ENCODE data around the gene UROS.

The UROS gene

GRCh38 chr10:125808047-125808446, 15.0 kb downstream of the UROS start:
- TF ChIP-seq CTCF (IDR thresholded peaks at IDR 0.05; ENCODE audit: control extremely low read depth, extremely low read depth, low read depth, missing control alignments): no peak
- no peak for DNase-seq (ENCODE audit: extremely low spot score)
- ChIA-PET CTCF (interaction anchor here (1.1 to 1.6 kb wide), 4 partner anchors 9 to 110 kb away, joined by 3 to 5 read pairs (median 3); no protein-coding TSS in a partner anchor), POLR2A (interaction anchor here (0.5 kb wide), 1 partner anchor 191 kb away, joined by 5 read pairs; no protein-coding TSS in a partner anchor)

GRCh38 chr10:125802739-125803138, 20.3 kb downstream of the UROS start:
- POLR2A ChIA-PET: no interaction called here
- DNase-seq (ENCODE audit: extremely low spot score): no peak
- TF ChIP-seq CTCF (IDR thresholded peaks at IDR 0.05; ENCODE audit: control extremely low read depth, extremely low read depth, low read depth, missing control alignments): no peak
- CTCF ChIA-PET: interaction anchor here (1.8 to 2.2 kb wide), 2 partner anchors 12 to 18 kb away, joined by 3 to 7 read pairs; no protein-coding TSS in a partner anchor

- ChIA-PET POLR2A (no interaction called here), CTCF (interaction anchor here (1.8 to 2.2 kb wide), 2 partner anchors 12 to 18 kb away, joined by 3 to 7 read pairs; no protein-coding TSS in a partner anchor)
- no peak for TF ChIP-seq CTCF (IDR thresholded peaks at IDR 0.05; ENCODE audit: control extremely low read depth, extremely low read depth, low read depth, missing control alignments)
- DNase-seq (ENCODE audit: extremely low spot score): no peak
Observed at GRCh38 chr10:125802131-125802530, 20.9 kb downstream of the UROS start.

- ChIA-PET CTCF (interaction anchor here (1.8 to 2.2 kb wide), 2 partner anchors 13 to 17 kb away, joined by 3 to 7 read pairs; no protein-coding TSS in a partner anchor), POLR2A (no interaction called here)
- no peak for DNase-seq (ENCODE audit: extremely low spot score)
- TF ChIP-seq CTCF (IDR thresholded peaks at IDR 0.05; ENCODE audit: control extremely low read depth, extremely low read depth, low read depth, missing control alignments): no peak
Observed at GRCh38 chr10:125801574-125801973, 21.5 kb downstream of the UROS start.

GRCh38 chr10:125799451-125800182, 23.4 kb downstream of the UROS start:
- ChIA-PET CTCF (interaction anchor here (3.3 kb wide), 1 partner anchor 15 kb away, joined by 10 read pairs; no protein-coding TSS in a partner anchor), POLR2A (no interaction called here)
- DNase-seq (ENCODE audit: extremely low spot score): no peak
- no peak for TF ChIP-seq CTCF (IDR thresholded peaks at IDR 0.05; ENCODE audit: control extremely low read depth, extremely low read depth, low read depth, missing control alignments)

GRCh38 chr10:125797994-125798662, 24.9 kb downstream of the UROS start:
- no peak for TF ChIP-seq CTCF (IDR thresholded peaks at IDR 0.05; ENCODE audit: control extremely low read depth, extremely low read depth, low read depth, missing control alignments)
- no peak for DNase-seq (ENCODE audit: extremely low spot score)
- ChIA-PET CTCF (interaction anchor here (3.3 kb wide), 1 partner anchor 14 kb away, joined by 10 read pairs; no protein-coding TSS in a partner anchor), POLR2A (no interaction called here)
